ENCODE results near the gene ALDH1B1.
A peak's percentile ranks its signal among the peaks of the same experiment; 100 is the strongest.
"Not testable (repeated sequence)": the region's sequence is repeated elsewhere in the genome, so short reads cannot be mapped to it uniquely, and the experiment has no call there.

Gene ALDH1B1

GRCh38 chr9:38361473-38361850 is 31.0 kb upstream of the ALDH1B1 start:
- no peak for DNase-seq (ENCODE audit: low spot score)

GRCh38 chr9:38362852-38363588 is 29.5 kb upstream of the ALDH1B1 start:
- peak; percentile 44 for DNase-seq (ENCODE audit: low spot score)

GRCh38 chr9:38363589-38363925 is 28.9 kb upstream of the ALDH1B1 start:
- no peak for DNase-seq (ENCODE audit: low spot score)

GRCh38 chr9:38367898-38368297 is 24.6 kb upstream of the ALDH1B1 start:
- no peak for DNase-seq (ENCODE audit: low spot score)

- DNase-seq (ENCODE audit: low spot score): no peak
These were observed 23.8 kb upstream of the ALDH1B1 start for GRCh38 chr9:38368731-38369130.

GRCh38 chr9:38370176-38370575 is 22.3 kb upstream of the ALDH1B1 start:
- no peak for DNase-seq (ENCODE audit: low spot score)

GRCh38 chr9:38371495-38371894 is 21.0 kb upstream of the ALDH1B1 start:
- DNase-seq (ENCODE audit: low spot score): no peak

- DNase-seq (ENCODE audit: low spot score): no peak
These were observed 19.5 kb upstream of the ALDH1B1 start for GRCh38 chr9:38372762-38373619.

- no peak for DNase-seq (ENCODE audit: low spot score)
These were observed 18.8 kb upstream of the ALDH1B1 start for GRCh38 chr9:38373679-38374078.

GRCh38 chr9:38374847-38375571 is 17.5 kb upstream of the ALDH1B1 start:
- no peak for DNase-seq (ENCODE audit: low spot score)

- no peak for DNase-seq (ENCODE audit: low spot score)
These were observed 16.9 kb upstream of the ALDH1B1 start for GRCh38 chr9:38375572-38375963.

- DNase-seq (ENCODE audit: low spot score): no peak
These were observed 16.4 kb upstream of the ALDH1B1 start for GRCh38 chr9:38376021-38376670.

GRCh38 chr9:38377336-38378083 is 15.0 kb upstream of the ALDH1B1 start:
- DNase-seq (ENCODE audit: low spot score): not testable (repeated sequence)

GRCh38 chr9:38380230-38380871 is 12.2 kb upstream of the ALDH1B1 start:
- DNase-seq (ENCODE audit: low spot score): no peak

- peak; percentile 36 for DNase-seq (ENCODE audit: low spot score)
These were observed 11.5 kb upstream of the ALDH1B1 start for GRCh38 chr9:38380872-38381534.

GRCh38 chr9:38382141-38382540 is 10.4 kb upstream of the ALDH1B1 start:
- no peak for DNase-seq (ENCODE audit: low spot score)

- DNase-seq (ENCODE audit: low spot score): no peak
These were observed 7.3 kb upstream of the ALDH1B1 start for GRCh38 chr9:38384990-38385848.

- no peak for DNase-seq (ENCODE audit: low spot score)
These were observed 6.6 kb upstream of the ALDH1B1 start for GRCh38 chr9:38385896-38386295.

- DNase-seq (ENCODE audit: low spot score): no peak
These were observed 6.1 kb upstream of the ALDH1B1 start for GRCh38 chr9:38386319-38386895.

All from iPS-NIHi11 (cell line).